ENCODE results near the gene ANKS1B.

The ANKS1B gene

GRCh38 chr12:99002156-99002555, 982.6 kb downstream of the ANKS1B start:
- Histone ChIP-seq H3K27ac (no peak overlapping the region), H3K4me1 (no peaks in the 10 kb centered on the region), H3K27me3 (no peaks in the 10 kb centered on the region), H3K36me3 (no peaks in the 10 kb centered on the region), H3K9me3 (no peaks in the 10 kb centered on the region), H3K4me3 (no peak overlapping the region)
- no peak for TF ChIP-seq CTCF (IDR thresholded peaks at IDR 0.05)
- DNase-seq: no peak
- intact Hi-C loops (cut with DNase I; ENCODE audit: low total_unique reads): no loop called here

GRCh38 chr12:98999559-98999958, 985.2 kb downstream of the ANKS1B start:
- intact Hi-C loops (cut with DNase I; ENCODE audit: low total_unique reads): no loop called here
- Histone ChIP-seq H3K36me3 (no peaks in the 10 kb centered on the region), H3K27ac (no peak overlapping the region), H3K27me3 (no peaks in the 10 kb centered on the region), H3K4me3 (no peak overlapping the region), H3K4me1 (no peaks in the 10 kb centered on the region), H3K9me3 (no peaks in the 10 kb centered on the region)
- no peak for DNase-seq
- no peak for TF ChIP-seq CTCF (IDR thresholded peaks at IDR 0.05)

- Histone ChIP-seq H3K27ac (no peak overlapping the region), H3K36me3 (no peaks in the 10 kb centered on the region), H3K27me3 (no peaks in the 10 kb centered on the region), H3K9me3 (no peaks in the 10 kb centered on the region), H3K4me3 (no peak overlapping the region), H3K4me1 (no peaks in the 10 kb centered on the region)
- TF ChIP-seq CTCF (IDR thresholded peaks at IDR 0.05): peak; percentile 64 to 70
- DNase-seq: no peak
- intact Hi-C loops (cut with DNase I; ENCODE audit: low total_unique reads): no loop called here
These were observed 985.9 kb downstream of the ANKS1B start for GRCh38 chr12:98998697-98999299.

- DNase-seq: no peak
- no peaks in the 10 kb centered on the region for H3K27me3 ChIP-seq
- no peak overlapping the region for H3K4me3 ChIP-seq
- no peaks in the 10 kb centered on the region for H3K36me3 ChIP-seq
- TF ChIP-seq CTCF (IDR thresholded peaks at IDR 0.05): no peak
- H3K9me3 ChIP-seq: no peaks in the 10 kb centered on the region
- intact Hi-C loops (cut with DNase I; ENCODE audit: low total_unique reads): no loop called here
- H3K27ac ChIP-seq: no peak overlapping the region
- no peaks in the 10 kb centered on the region for H3K4me1 ChIP-seq
These were observed 986.8 kb downstream of the ANKS1B start for GRCh38 chr12:98997899-98998298.

- no peaks in the 10 kb centered on the region for H3K9me3 ChIP-seq
- H3K36me3 ChIP-seq: no peaks in the 10 kb centered on the region
- intact Hi-C loops (cut with DNase I; ENCODE audit: low total_unique reads): no loop called here
- DNase-seq: no peak
- H3K4me1 ChIP-seq: no peaks in the 10 kb centered on the region
- H3K27ac ChIP-seq: no peak overlapping the region
- no peak overlapping the region for H3K4me3 ChIP-seq
- no peaks in the 10 kb centered on the region for H3K27me3 ChIP-seq
- no peak for TF ChIP-seq CTCF (IDR thresholded peaks at IDR 0.05)
These were observed 994.1 kb downstream of the ANKS1B start for GRCh38 chr12:98990648-98991047.

- no peaks in the 10 kb centered on the region for H3K36me3 ChIP-seq
- no peaks in the 10 kb centered on the region for H3K4me1 ChIP-seq
- peaks cover 0 to 14% (median 9%) of the 10 kb centered on the region in 3 donors for H3K9me3 ChIP-seq
- TF ChIP-seq CTCF (IDR thresholded peaks at IDR 0.05): no peak
- no peak overlapping the region for H3K27ac ChIP-seq
- no peak overlapping the region for H3K4me3 ChIP-seq
- DNase-seq: no peak
- intact Hi-C loops (cut with DNase I; ENCODE audit: low total_unique reads): no loop called here
- no peaks in the 10 kb centered on the region for H3K27me3 ChIP-seq
These were observed 999.6 kb downstream of the ANKS1B start for GRCh38 chr12:98985156-98985555.
